Measurements from ENCODE around the gene KCNIP1. TPM values are rescaled to one million over a fixed set of nuclear protein-coding genes. Genes with fewer than 3 reads are reported as not detected.

KCNIP1 gene
- total and polyA plus RNA-seq, 4 donors: 0.13 to 1.8 (median 0.72) TPM

- H3K27me3 ChIP-seq (ENCODE audit: control insufficient read depth in 3 of 3, insufficient read depth in 3 of 3, low read length in 2 of 3): no peaks in the 10 kb centered on the region
- WGBS, 2 donors: 74 to 86% methylated on average over 19 of the region's 19 CpGs
- DNase-seq (no peak), ATAC-seq (ENCODE audit: insufficient read depth, low FRiP score) (peak; percentile 41)
- no peak overlapping the region for H3K9ac ChIP-seq (ENCODE audit: insufficient read depth in 1 of 2, low read length in 2 of 2)
- H3K36me3 ChIP-seq (ENCODE audit: control insufficient read depth in 4 of 4, insufficient read depth in 4 of 4, low read length in 4 of 4): no peaks in the 10 kb centered on the region
- no peak overlapping the region for H3K27ac ChIP-seq (ENCODE audit: low read depth in 1 of 2, low read length in 1 of 2)
- H3K4me1 ChIP-seq (ENCODE audit: control insufficient read depth in 5 of 5, insufficient read depth in 5 of 5, low read length in 5 of 5): peaks cover 0 to 3% (median 0%) of the 10 kb centered on the region in 5 donors
- H3K4me3 ChIP-seq: no peak overlapping the region
- no peak for TF ChIP-seq CTCF (IDR thresholded peaks at IDR 0.05; ENCODE audit: control extremely low read depth, extremely low read depth)
- H3K9me3 ChIP-seq (ENCODE audit: control insufficient read depth in 4 of 4, insufficient read depth in 3 of 4, low read length in 3 of 4): no peaks in the 10 kb centered on the region
Measured at GRCh38 chr5:170483701-170484458, 19.9 kb upstream of the KCNIP1 start.

- ATAC-seq (ENCODE audit: insufficient read depth, low FRiP score) (no peak), DNase-seq (no peak)
- WGBS, 2 donors: 72 to 74% methylated on average over 6 of the region's 6 CpGs
- Histone ChIP-seq H3K4me1 (ENCODE audit: control insufficient read depth in 5 of 5, insufficient read depth in 5 of 5, low read length in 5 of 5) (peaks cover 0 to 7% (median 0%) of the 10 kb centered on the region in 5 donors), H3K36me3 (ENCODE audit: control insufficient read depth in 4 of 4, insufficient read depth in 4 of 4, low read length in 4 of 4) (no peaks in the 10 kb centered on the region), H3K9me3 (ENCODE audit: control insufficient read depth in 4 of 4, insufficient read depth in 3 of 4, low read length in 3 of 4) (no peaks in the 10 kb centered on the region), H3K9ac (ENCODE audit: insufficient read depth in 1 of 2, low read length in 2 of 2) (no peak overlapping the region), H3K4me3 (no peak overlapping the region), H3K27ac (ENCODE audit: low read depth in 1 of 2, low read length in 1 of 2) (no peak overlapping the region), H3K27me3 (ENCODE audit: control insufficient read depth in 3 of 3, insufficient read depth in 3 of 3, low read length in 2 of 3) (no peaks in the 10 kb centered on the region)
- no peak for TF ChIP-seq CTCF (IDR thresholded peaks at IDR 0.05; ENCODE audit: control extremely low read depth, extremely low read depth)
Measured at GRCh38 chr5:170484459-170484831, 19.4 kb upstream of the KCNIP1 start.

- ATAC-seq (ENCODE audit: insufficient read depth, low FRiP score) (no peak), DNase-seq (no peak)
- Histone ChIP-seq H3K9ac (ENCODE audit: insufficient read depth in 1 of 2, low read length in 2 of 2) (no peak overlapping the region), H3K27me3 (ENCODE audit: control insufficient read depth in 3 of 3, insufficient read depth in 3 of 3, low read length in 2 of 3) (no peaks in the 10 kb centered on the region), H3K4me1 (ENCODE audit: control insufficient read depth in 5 of 5, insufficient read depth in 5 of 5, low read length in 5 of 5) (peaks cover 0 to 7% (median 0%) of the 10 kb centered on the region in 5 donors), H3K4me3 (no peak overlapping the region), H3K9me3 (ENCODE audit: control insufficient read depth in 4 of 4, insufficient read depth in 3 of 4, low read length in 3 of 4) (no peaks in the 10 kb centered on the region), H3K36me3 (ENCODE audit: control insufficient read depth in 4 of 4, insufficient read depth in 4 of 4, low read length in 4 of 4) (no peaks in the 10 kb centered on the region), H3K27ac (ENCODE audit: low read depth in 1 of 2, low read length in 1 of 2) (no peak overlapping the region)
- WGBS, 2 donors: 73 to 79% methylated on average over 12 of the region's 12 CpGs
- no peak for TF ChIP-seq CTCF (IDR thresholded peaks at IDR 0.05; ENCODE audit: control extremely low read depth, extremely low read depth)
Measured at GRCh38 chr5:170484847-170485615, 18.8 kb upstream of the KCNIP1 start.

Measured in lung (tissue), 12 donors.